Gastrocnemius medialis (tissue), 4 donors: ENCODE results near the gene ACOXL. TPM values are rescaled to one million over a fixed set of nuclear protein-coding genes. Genes with fewer than 3 reads are reported as not detected.

Experiments
- ATAC-seq, 2 donors: fragments of 150-250 bp; one replicate each; pipeline ENCODE4 v1.9.1; 2016
- DNase-seq, 2 donors: peaks; one replicate each; pipeline ENCODE4 v3.0.0-alpha.2; 2019
- H3K27ac ChIP-seq, 4 donors: fragments of 200-600 bp; sonication (generic); 1 replicate in 1 of 4; 2 replicates in 3 of 4; pipeline ENCODE4 v1.5.1; 2016 to 2018; ENCODE audit warnings: mild to moderate bottlenecking in 2 of 4, moderate library complexity in 1 of 4
- H3K27me3 ChIP-seq, 3 donors: fragments of 200-600 bp; sonication (generic) in 2 of 3; 1 replicate in 1 of 3; 2 replicates in 2 of 3; pipeline versions ENCODE4 v1.5.1 to v1.6.0; 2016 to 2019; ENCODE audit warnings: mild to moderate bottlenecking in 1 of 3, moderate library complexity in 1 of 3
- H3K36me3 ChIP-seq, 2 donors: fragments of 200-600 bp; sonication (generic) in 1 of 2; one replicate each; pipeline ENCODE4 v1.5.1; 2017 to 2018
- H3K4me1 ChIP-seq, 2 donors: fragments of 200-600 bp; sonication (generic) in 1 of 2; one replicate each; pipeline ENCODE4 v1.5.1; 2016 to 2017; ENCODE audit warnings: mild to moderate bottlenecking in 2 of 2
- H3K4me3 ChIP-seq, 4 donors: fragments of 200-600 bp; sonication (generic) in 3 of 4; 1 replicate in 1 of 4; 2 replicates in 3 of 4; pipeline ENCODE4 v1.5.1; 2016 to 2019; ENCODE audit warnings: mild to moderate bottlenecking in 2 of 4
- H3K9me3 ChIP-seq, 3 donors: fragments of 200-600 bp; sonication (generic) in 2 of 3; 1 replicate in 1 of 3; 2 replicates in 2 of 3; pipeline ENCODE4 v1.5.1; 2016 to 2019
- CTCF ChIP-seq, 5 experiments: fragments of 450-650 bp in 3 of 5; fragments of 200-600 bp in 2 of 5; sonication (generic) in 2 of 5; IDR thresholded peaks in 4 of 5; conservative IDR thresholded peaks in 1 of 5; 1 replicate in 4 of 5; 2 replicates in 1 of 5; pipeline ENCODE4 v1.5.1; 2016 to 2019; ENCODE audit warnings: antibody characterized with exemption in 5 of 5, mild to moderate bottlenecking in 3 of 5, moderate library complexity in 3 of 5
- POLR2A ChIP-seq, 2 donors: fragments of 450-650 bp; IDR thresholded peaks; one replicate each; pipeline ENCODE4 v1.6.1; 2017; ENCODE audit warnings: antibody characterized with exemption in 2 of 2, mild to moderate bottlenecking in 2 of 2, moderate library complexity in 2 of 2
- in situ Hi-C, 4 donors: fragments of 200-750 bp; cut with MboI; loops; one replicate each; pipeline versions ENCODE4 v1.15.0 to v1.8.0; 2017; ENCODE audit warnings: low sequenced_read_pairs in 4 of 4
- intact Hi-C: fragments of 100-400 bp; cut with DNase I; formaldehyde crosslinking; loops from one replicate; pipeline ENCODE4 v1.15.1; 2023; ENCODE audit warnings: low total_unique reads
- total RNA-seq, 4 donors: library from RNA; depleted of rRNA; stranded (reverse); fragments of >200 nt; gene quantifications; one replicate each; pipeline versions ENCODE4 v1.1.0 to v1.2.3, GENCODE V29; 2016

The ACOXL gene
- total RNA-seq, 4 donors from 2014 or later: not detected

- intact Hi-C loops (no loop called here), in situ Hi-C loops (loop anchor here in 1 of 4 donors (25.0 kb wide), 1 partner anchor 910 kb away; no protein-coding TSS in a partner anchor)
- H3K4me3 ChIP-seq: no peak overlapping the region
- H3K9me3 ChIP-seq: no peaks in the 10 kb centered on the region
- peaks cover 0 to 3% (median 0%) of the 10 kb centered on the region in 3 donors for H3K27me3 ChIP-seq
- ATAC-seq (no peak), DNase-seq (no peak)
- TF ChIP-seq POLR2A (IDR thresholded peaks at IDR 0.05) (no peak), CTCF (IDR thresholded peaks at IDR 0.05 in 4 of 5, conservative IDR thresholded peaks at IDR 0.05 in 1 of 5) (no peak)
- H3K36me3 ChIP-seq: no peaks in the 10 kb centered on the region
- H3K27ac ChIP-seq: no peak overlapping the region
- peaks cover 4% of the 10 kb centered on the region in 2 donors for H3K4me1 ChIP-seq
Measured at GRCh38 chr2:110802208-110802932, 70.0 kb downstream of the ACOXL start.

GRCh38 chr2:110804433-110804832, 72.1 kb downstream of the ACOXL start:
- peaks cover 14% of the 10 kb centered on the region in 2 donors for H3K4me1 ChIP-seq
- no peak overlapping the region for H3K27ac ChIP-seq
- H3K27me3 ChIP-seq: no peaks in the 10 kb centered on the region
- in situ Hi-C loops (loop anchor here in 1 of 4 donors (25.0 kb wide), 1 partner anchor 908 kb away; no protein-coding TSS in a partner anchor), intact Hi-C loops (no loop called here)
- ATAC-seq: no peak
- no peaks in the 10 kb centered on the region for H3K36me3 ChIP-seq
- no peak for DNase-seq
- no peak overlapping the region for H3K4me3 ChIP-seq
- no peak for TF ChIP-seq CTCF (IDR thresholded peaks at IDR 0.05 in 4 of 5, conservative IDR thresholded peaks at IDR 0.05 in 1 of 5)
- no peak for TF ChIP-seq POLR2A (IDR thresholded peaks at IDR 0.05)
- H3K9me3 ChIP-seq: no peaks in the 10 kb centered on the region

GRCh38 chr2:110804915-110805314, 72.5 kb downstream of the ACOXL start:
- Histone ChIP-seq H3K4me3 (no peak overlapping the region), H3K36me3 (no peaks in the 10 kb centered on the region), H3K4me1 (peaks cover 14 to 18% of the 10 kb centered on the region in 2 donors), H3K9me3 (no peaks in the 10 kb centered on the region), H3K27ac (no peak overlapping the region), H3K27me3 (no peaks in the 10 kb centered on the region)
- no peak for ATAC-seq
- in situ Hi-C loops (loop anchor here in 1 of 4 donors (25.0 kb wide), 1 partner anchor 907 kb away; no protein-coding TSS in a partner anchor), intact Hi-C loops (no loop called here)
- no peak for DNase-seq
- TF ChIP-seq POLR2A (IDR thresholded peaks at IDR 0.05) (no peak), CTCF (IDR thresholded peaks at IDR 0.05 in 4 of 5, conservative IDR thresholded peaks at IDR 0.05 in 1 of 5) (no peak)

- Histone ChIP-seq H3K27me3 (no peaks in the 10 kb centered on the region), H3K9me3 (no peaks in the 10 kb centered on the region), H3K27ac (peak overlapping the region in 1 of 4 donors; percentile 80), H3K4me3 (no peak overlapping the region), H3K4me1 (peaks cover 14 to 18% of the 10 kb centered on the region in 2 donors), H3K36me3 (no peaks in the 10 kb centered on the region)
- ATAC-seq (no peak), DNase-seq (no peak)
- in situ Hi-C loops (loop anchor here in 1 of 4 donors (25.0 kb wide), 1 partner anchor 906 kb away; no protein-coding TSS in a partner anchor), intact Hi-C loops (no loop called here)
- TF ChIP-seq CTCF (IDR thresholded peaks at IDR 0.05 in 4 of 5, conservative IDR thresholded peaks at IDR 0.05 in 1 of 5): no peak
- TF ChIP-seq POLR2A (IDR thresholded peaks at IDR 0.05): no peak
Measured at GRCh38 chr2:110805894-110806452, 73.6 kb downstream of the ACOXL start.
